ENCODE results near the gene STK35. TPM values are rescaled to one million over a fixed set of nuclear protein-coding genes. Genes with fewer than 3 reads are reported as not detected.
A peak's percentile ranks its signal among the peaks of the same experiment; 100 is the strongest.

Gene STK35
- total RNA-seq: 10 to 100 TPM; 14.9 to 16.2 TPM

DNA sequence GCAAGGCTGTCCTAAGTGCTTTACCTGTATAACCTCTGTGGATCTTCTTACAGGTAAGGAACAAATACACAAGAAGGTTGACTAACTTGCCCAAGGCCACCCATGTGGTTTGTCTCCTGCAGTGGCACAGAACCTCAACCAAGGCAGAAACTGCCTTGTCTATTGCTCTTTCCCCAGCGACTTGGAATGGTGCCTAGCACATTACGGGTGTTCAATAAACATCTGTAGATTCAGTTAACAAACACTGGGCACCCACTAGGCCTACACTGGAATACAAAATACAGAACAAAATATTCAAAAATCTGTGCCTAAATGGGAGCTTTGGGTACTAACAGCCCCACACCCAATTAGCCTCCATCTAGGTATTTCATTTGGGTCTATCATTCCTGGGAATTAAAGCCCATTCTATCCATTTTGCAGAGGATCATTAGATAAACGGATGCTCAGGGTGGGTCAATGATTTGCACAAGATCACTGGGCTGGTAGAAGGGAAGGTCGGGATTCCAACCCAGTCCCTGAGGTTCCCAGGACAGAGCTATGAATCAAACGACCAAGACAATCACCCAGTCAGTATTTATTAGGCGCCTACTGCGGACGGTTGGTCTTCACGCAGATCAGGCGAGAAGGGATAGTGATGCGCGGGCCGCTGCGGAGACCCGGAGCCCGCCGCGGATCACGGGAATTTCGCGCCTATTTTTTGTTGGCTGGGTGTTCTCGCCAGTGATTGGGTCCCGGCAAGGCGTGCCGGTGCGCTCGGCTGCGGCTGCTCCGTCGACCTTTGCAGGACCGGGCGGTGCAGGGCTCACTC is at the start of gene STK35:
Gene STK35 (plus strand): TSS at position 771 of the 808 bp plus-strand sequence. CDS start 55 bp downstream, outside the sequence.
- POLR2A ChIA-PET: interaction anchor here (0.6 to 0.8 kb wide), 2 partner anchors 13 to 20 kb away, joined by 3 read pairs; no protein-coding TSS in a partner anchor
- Mint-ChIP-seq H3K9me3 (ENCODE audit: insufficient read depth) (no peaks in the 10 kb centered on the region), H3K36me3 (ENCODE audit: low read depth) (peaks cover 25% of the 10 kb centered on the region), H3K27ac (peak within 1 kb of the TSS; percentile 100), H3K27me3 (ENCODE audit: low read depth) (peaks cover 3% of the 10 kb centered on the region), H3K4me3 (peak within 1 kb of the TSS; percentile 88), H3K4me1 (ENCODE audit: low read depth) (peaks cover 35% of the 10 kb centered on the region)
- DNase-seq (peak; percentile 71), ATAC-seq (no peak)
- CTCF ChIA-PET: interaction anchor here (1.0 to 2.6 kb wide), 5 partner anchors 9 to 421 kb away, joined by 3 to 10 read pairs (median 4); no protein-coding TSS in a partner anchor

DNA sequence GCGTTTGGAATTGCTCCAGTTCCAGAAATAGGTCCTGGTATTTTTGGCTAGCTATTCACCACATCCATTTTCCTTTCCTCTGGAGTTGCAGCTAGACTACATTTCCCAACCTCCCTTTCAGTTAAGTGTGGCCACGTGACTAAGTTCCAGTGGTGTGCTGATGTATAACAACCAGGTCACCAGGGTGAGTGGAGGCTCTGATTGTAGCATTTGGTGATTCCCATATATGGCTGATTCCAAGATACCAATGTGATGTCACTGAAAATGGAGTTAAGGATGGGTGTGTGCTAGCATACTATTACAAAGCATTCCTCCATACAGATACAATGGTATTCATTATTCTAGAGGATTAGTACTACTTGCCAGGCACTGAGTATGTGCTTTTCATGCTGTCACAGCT is 49.7 kb upstream of the STK35 start:
- DNase-seq (no peak), ATAC-seq (no peak)
- H3K27me3 Mint-ChIP-seq (ENCODE audit: low read depth): peaks cover 18% of the 10 kb centered on the region
- no peaks in the 10 kb centered on the region for H3K9me3 Mint-ChIP-seq (ENCODE audit: insufficient read depth)
- H3K27ac Mint-ChIP-seq: no peak overlapping the region
- no peak overlapping the region for H3K4me3 Mint-ChIP-seq
- H3K36me3 Mint-ChIP-seq (ENCODE audit: low read depth): no peaks in the 10 kb centered on the region
- POLR2A ChIA-PET: no interaction called here
- CTCF ChIA-PET: no interaction called here
- no peaks in the 10 kb centered on the region for H3K4me1 Mint-ChIP-seq (ENCODE audit: low read depth)

DNA sequence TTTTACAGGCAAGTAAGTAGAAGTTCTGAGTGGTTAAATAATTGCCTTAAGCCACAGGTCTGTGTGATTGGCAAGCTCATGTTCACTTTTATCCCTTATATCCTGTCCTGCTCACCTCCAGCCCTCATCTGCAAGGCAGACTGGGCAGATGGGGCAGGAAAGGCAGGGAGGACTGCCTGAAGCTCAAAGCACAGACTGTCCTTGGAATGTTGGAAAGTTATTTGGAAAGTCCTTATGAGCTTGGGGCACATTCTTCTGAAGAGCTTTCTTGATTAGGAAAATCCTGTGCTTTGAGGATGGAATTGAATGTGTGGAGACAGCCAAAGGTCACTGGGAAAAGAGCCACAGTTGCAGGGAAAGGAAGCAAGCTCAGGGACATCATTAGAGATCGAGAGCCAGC is 48.9 kb upstream of the STK35 start:
- ChIA-PET POLR2A (no interaction called here), CTCF (no interaction called here)
- Mint-ChIP-seq H3K4me1 (ENCODE audit: low read depth) (no peaks in the 10 kb centered on the region), H3K27me3 (ENCODE audit: low read depth) (peaks cover 17% of the 10 kb centered on the region), H3K9me3 (ENCODE audit: insufficient read depth) (no peaks in the 10 kb centered on the region), H3K4me3 (no peak overlapping the region), H3K36me3 (ENCODE audit: low read depth) (no peaks in the 10 kb centered on the region), H3K27ac (no peak overlapping the region)
- DNase-seq: no peak
- ATAC-seq: no peak

DNA sequence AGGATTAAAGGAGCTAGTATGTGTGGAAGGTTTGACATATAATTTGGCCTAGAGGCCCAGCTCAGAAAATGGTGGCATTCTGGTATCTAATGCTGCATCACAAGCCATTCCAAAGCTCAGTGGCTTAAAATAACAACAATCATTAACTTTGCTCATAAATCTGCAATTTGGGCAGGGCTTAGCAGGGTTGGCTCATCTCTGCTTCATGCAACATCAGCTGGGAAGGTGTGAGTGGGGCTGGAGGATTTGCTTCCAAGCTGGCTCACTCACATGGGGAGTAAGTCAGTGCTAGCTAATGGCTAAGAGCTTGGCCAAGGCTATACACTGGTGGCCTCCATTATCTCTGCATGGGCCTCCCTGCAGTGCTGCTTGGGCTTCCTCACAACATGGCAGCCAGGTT is 48.0 kb upstream of the STK35 start:
- no peaks in the 10 kb centered on the region for H3K9me3 Mint-ChIP-seq (ENCODE audit: insufficient read depth)
- CTCF ChIA-PET: no interaction called here
- H3K4me3 Mint-ChIP-seq: no peak overlapping the region
- DNase-seq (no peak), ATAC-seq (no peak)
- no peaks in the 10 kb centered on the region for H3K36me3 Mint-ChIP-seq (ENCODE audit: low read depth)
- POLR2A ChIA-PET: no interaction called here
- no peaks in the 10 kb centered on the region for H3K4me1 Mint-ChIP-seq (ENCODE audit: low read depth)
- no peak overlapping the region for H3K27ac Mint-ChIP-seq
- H3K27me3 Mint-ChIP-seq (ENCODE audit: low read depth): peaks cover 17% of the 10 kb centered on the region

DNA sequence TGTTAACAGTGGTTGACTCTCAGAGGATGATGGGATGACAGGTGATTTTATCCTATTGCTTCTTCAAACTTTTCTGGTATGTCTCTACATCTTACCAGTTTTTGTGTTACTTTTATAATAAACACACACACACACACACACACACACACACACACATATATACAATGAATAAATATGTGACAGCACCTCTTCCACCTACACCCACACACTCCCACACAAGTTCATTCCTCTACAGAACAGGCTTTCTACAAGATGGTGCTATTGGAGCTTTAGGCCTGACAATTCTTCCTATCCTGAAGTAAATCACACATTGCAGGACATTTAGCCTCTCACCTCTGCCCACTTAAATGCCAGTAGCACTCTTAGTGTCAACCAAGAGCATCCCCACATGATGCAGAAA is 46.7 kb upstream of the STK35 start:
- no peak overlapping the region for H3K27ac Mint-ChIP-seq
- POLR2A ChIA-PET: no interaction called here
- H3K4me3 Mint-ChIP-seq: no peak overlapping the region
- no peak for ATAC-seq
- H3K36me3 Mint-ChIP-seq (ENCODE audit: low read depth): no peaks in the 10 kb centered on the region
- H3K9me3 Mint-ChIP-seq (ENCODE audit: insufficient read depth): no peaks in the 10 kb centered on the region
- H3K4me1 Mint-ChIP-seq (ENCODE audit: low read depth): no peaks in the 10 kb centered on the region
- CTCF ChIA-PET: no interaction called here
- H3K27me3 Mint-ChIP-seq (ENCODE audit: low read depth): peaks cover 20% of the 10 kb centered on the region
- no peak for DNase-seq

DNA sequence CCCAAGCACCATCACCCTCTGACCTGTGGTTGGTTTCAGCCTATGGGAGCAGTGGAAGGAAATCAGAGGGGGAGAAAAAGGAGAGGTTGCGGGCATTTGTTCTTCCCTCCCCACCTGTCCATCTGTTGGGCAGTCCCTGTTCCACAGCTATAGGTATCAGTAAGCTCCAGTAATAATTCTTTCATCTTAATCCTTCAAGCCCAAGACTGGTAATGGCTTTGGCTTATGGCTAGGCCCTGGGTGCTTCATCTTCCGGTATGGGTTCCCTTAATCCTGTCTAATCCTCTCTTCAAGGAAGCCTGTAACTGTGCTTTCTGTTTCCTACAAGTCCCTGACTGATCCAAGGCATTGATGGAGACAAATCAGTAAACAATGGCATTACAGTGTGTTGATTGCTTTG is 42.2 kb upstream of the STK35 start:
- Mint-ChIP-seq H3K4me1 (ENCODE audit: low read depth) (no peaks in the 10 kb centered on the region), H3K27ac (no peak overlapping the region), H3K4me3 (no peak overlapping the region), H3K27me3 (ENCODE audit: low read depth) (peaks cover 10% of the 10 kb centered on the region), H3K36me3 (ENCODE audit: low read depth) (no peaks in the 10 kb centered on the region), H3K9me3 (ENCODE audit: insufficient read depth) (no peaks in the 10 kb centered on the region)
- ChIA-PET CTCF (no interaction called here), POLR2A (no interaction called here)
- ATAC-seq (no peak), DNase-seq (no peak)

DNA sequence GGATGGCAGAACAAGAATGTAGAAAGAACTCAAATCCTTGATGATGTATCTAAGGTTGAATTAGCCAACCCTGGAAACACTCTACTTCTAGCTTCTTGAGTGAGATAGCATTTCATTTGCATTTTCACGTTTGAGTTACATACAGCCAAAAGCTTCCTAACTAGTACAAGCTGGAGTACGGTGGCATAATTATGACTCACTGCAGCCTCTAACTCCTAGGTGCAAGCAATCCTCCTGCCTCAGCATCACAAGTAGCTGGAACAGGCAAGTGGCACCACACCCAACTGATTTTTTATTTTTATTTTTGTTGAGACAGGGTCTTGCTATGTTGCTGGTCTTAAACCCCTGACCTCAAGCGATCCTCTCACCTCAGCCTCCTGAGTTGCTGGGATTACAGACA is 36.5 kb upstream of the STK35 start:
- H3K27ac Mint-ChIP-seq: no peak overlapping the region
- H3K4me3 Mint-ChIP-seq: no peak overlapping the region
- ChIA-PET POLR2A (no interaction called here), CTCF (no interaction called here)
- no peaks in the 10 kb centered on the region for H3K36me3 Mint-ChIP-seq (ENCODE audit: low read depth)
- H3K9me3 Mint-ChIP-seq (ENCODE audit: insufficient read depth): no peaks in the 10 kb centered on the region
- no peak for ATAC-seq
- H3K27me3 Mint-ChIP-seq (ENCODE audit: low read depth): peaks cover 11% of the 10 kb centered on the region
- no peaks in the 10 kb centered on the region for H3K4me1 Mint-ChIP-seq (ENCODE audit: low read depth)
- no peak for DNase-seq

DNA sequence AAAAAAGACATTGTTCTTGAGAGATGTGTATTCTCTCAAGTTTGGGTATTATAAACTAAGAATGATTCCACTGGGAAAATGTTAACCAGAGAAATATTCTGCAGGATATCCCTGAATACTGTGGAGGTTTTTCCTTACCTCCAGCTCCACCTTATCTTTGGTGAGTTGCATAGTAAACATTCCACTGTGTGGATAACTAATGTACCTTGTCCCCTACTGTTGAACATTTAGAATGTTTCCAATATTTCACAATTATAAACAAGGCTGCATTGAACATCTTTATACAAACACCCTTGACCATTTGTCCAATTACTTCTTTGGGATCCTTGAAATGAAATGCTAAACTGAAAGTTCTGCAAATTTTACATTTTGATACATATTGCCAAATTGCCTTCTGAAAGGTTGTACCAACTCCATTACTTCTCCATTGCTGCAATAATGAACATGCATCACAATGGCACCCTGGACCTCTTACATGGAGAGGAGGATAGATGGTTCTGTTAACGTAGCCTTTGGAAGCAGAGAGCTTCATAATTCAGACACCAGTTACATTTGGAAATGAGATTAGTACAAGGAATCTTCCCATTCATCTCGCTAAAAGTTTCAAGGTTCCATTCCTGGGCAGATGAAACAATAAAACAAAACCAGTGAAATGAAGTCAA is 35.0 kb upstream of the STK35 start:
- H3K27me3 Mint-ChIP-seq (ENCODE audit: low read depth): peaks cover 11% of the 10 kb centered on the region
- ChIA-PET CTCF (no interaction called here), POLR2A (no interaction called here)
- no peaks in the 10 kb centered on the region for H3K36me3 Mint-ChIP-seq (ENCODE audit: low read depth)
- ATAC-seq (no peak), DNase-seq (no peak)
- H3K4me3 Mint-ChIP-seq: no peak overlapping the region
- H3K9me3 Mint-ChIP-seq (ENCODE audit: insufficient read depth): no peaks in the 10 kb centered on the region
- no peak overlapping the region for H3K27ac Mint-ChIP-seq
- no peaks in the 10 kb centered on the region for H3K4me1 Mint-ChIP-seq (ENCODE audit: low read depth)

DNA sequence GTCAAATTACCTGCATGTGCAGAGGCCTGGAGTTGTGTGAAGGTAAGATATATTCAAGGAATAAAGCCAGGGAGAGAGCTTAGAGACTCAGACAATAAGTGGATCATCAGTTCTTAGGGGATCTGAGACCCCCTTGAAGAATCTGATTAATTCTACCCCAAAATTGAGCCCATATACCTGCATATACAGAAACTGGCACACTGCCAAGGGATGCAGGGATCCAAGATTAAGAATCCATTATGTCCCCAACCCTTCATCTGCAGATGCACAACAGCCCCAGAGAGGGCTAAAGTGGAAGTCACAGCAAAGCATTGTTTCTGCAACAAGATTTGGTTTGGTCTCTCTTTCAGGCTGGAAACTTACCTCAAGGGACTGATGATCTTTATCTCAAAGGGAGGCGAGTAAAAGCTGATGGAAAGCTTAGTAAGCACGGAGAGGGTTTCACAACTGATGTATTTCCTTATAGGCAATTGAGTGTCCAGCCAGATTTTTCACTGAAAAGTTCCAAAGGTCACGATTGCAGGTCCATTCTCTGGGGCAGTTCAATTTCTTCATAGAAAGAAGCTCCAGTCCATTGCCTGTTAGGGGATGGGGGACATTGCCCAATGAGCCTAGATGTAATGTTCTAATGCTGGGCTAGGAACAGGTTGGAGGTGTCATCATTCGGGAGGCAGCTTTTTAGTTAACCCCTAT is 20.9 kb upstream of the STK35 start:
- POLR2A ChIA-PET: interaction anchor here (0.6 kb wide), 1 partner anchor 21 kb away, joined by 3 read pairs; the partner anchor contains the start of gene STK35
- peaks cover 27% of the 10 kb centered on the region for H3K27me3 Mint-ChIP-seq (ENCODE audit: low read depth)
- DNase-seq (no peak), ATAC-seq (no peak)
- H3K4me1 Mint-ChIP-seq (ENCODE audit: low read depth): no peaks in the 10 kb centered on the region
- CTCF ChIA-PET: no interaction called here
- H3K27ac Mint-ChIP-seq: no peak overlapping the region
- no peaks in the 10 kb centered on the region for H3K9me3 Mint-ChIP-seq (ENCODE audit: insufficient read depth)
- no peak overlapping the region for H3K4me3 Mint-ChIP-seq
- H3K36me3 Mint-ChIP-seq (ENCODE audit: low read depth): no peaks in the 10 kb centered on the region

DNA sequence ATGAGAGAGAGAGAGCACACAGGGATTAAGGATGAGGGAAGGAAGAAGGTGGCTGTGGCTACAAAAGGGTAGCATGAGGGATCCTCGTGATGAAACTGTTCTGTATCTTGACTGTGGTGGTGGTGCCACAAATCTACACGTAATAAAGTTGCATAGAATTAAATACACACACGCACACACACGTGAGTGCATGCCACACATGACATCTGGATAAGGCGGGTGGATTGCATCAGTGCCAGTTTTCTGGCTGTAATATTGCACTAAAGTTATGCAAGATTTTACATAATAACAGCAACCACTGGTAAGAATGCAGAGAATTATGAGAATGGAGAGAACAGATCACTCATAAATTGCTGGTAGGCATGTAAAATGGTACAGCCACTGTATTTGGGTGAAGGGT is 16.9 kb upstream of the STK35 start:
- ATAC-seq (no peak), DNase-seq (no peak)
- H3K27ac Mint-ChIP-seq: no peak overlapping the region
- no peaks in the 10 kb centered on the region for H3K36me3 Mint-ChIP-seq (ENCODE audit: low read depth)
- ChIA-PET CTCF (no interaction called here), POLR2A (no interaction called here)
- H3K27me3 Mint-ChIP-seq (ENCODE audit: low read depth): peaks cover 33% of the 10 kb centered on the region
- no peaks in the 10 kb centered on the region for H3K9me3 Mint-ChIP-seq (ENCODE audit: insufficient read depth)
- H3K4me1 Mint-ChIP-seq (ENCODE audit: low read depth): no peaks in the 10 kb centered on the region
- no peak overlapping the region for H3K4me3 Mint-ChIP-seq

DNA sequence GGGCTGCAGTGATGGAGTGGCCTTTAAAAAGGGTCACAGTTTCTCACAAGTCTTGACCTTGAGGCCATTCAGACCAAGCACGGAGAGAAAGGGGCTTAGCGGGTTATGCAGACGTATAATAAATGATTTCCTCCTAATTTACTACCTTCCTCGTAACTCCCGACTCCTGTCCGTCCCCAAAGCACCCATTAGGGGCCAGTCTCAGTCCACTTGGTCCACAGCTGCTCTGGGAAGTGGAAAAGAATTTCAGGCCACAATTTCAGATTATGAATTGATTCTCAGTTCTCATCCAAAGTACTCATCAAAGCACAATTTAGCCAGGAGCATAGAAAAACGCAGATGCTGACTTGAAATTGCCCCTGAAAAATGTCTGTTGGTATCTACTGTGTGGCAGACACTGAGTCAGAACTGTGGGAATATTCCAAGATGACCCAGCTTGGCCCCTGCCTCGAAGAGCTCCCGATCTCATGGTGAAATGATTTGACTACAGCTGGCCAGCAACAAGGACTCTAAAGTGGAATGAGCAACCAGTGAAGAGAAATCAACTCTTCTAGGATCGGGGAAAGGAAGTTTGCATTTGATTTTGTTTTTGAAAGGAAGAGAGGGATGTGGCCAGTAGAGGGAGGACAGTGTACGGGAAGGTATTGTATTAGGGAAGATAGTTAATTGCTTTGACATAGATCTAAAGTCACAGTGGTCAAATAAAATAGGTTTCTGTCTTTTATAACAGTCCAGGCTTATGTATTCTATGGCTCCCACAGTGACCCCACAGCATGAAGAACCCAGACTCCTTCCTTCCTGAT is 15.2 kb upstream of the STK35 start:
- POLR2A ChIA-PET: no interaction called here
- Mint-ChIP-seq H3K9me3 (ENCODE audit: insufficient read depth) (no peaks in the 10 kb centered on the region), H3K4me1 (ENCODE audit: low read depth) (no peaks in the 10 kb centered on the region), H3K27me3 (ENCODE audit: low read depth) (peaks cover 35% of the 10 kb centered on the region), H3K4me3 (no peak overlapping the region), H3K27ac (no peak overlapping the region), H3K36me3 (ENCODE audit: low read depth) (no peaks in the 10 kb centered on the region)
- ATAC-seq (no peak), DNase-seq (no peak)
- CTCF ChIA-PET: no interaction called here

DNA sequence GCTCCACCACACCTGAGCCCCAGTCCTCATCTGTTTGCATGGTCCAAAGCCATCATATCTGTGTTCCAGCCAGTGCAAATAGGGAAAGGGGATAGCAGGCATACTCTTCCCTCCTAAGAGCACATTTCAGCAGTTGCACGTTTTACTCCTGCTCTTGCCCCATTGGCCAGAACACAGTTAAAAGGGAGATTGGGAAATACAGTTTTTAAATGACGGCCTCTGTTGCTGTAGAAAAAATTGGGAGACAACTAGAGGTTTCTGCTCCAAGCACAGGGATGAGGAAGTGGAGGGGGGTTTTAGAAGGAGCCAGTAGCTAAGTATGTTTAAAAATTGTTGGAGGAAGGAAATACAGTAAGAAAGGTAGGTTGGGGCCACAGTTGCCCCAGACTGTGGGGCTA is 14.6 kb upstream of the STK35 start:
- no peak overlapping the region for H3K27ac Mint-ChIP-seq
- ChIA-PET CTCF (no interaction called here), POLR2A (no interaction called here)
- H3K36me3 Mint-ChIP-seq (ENCODE audit: low read depth): no peaks in the 10 kb centered on the region
- ATAC-seq: no peak
- no peak overlapping the region for H3K4me3 Mint-ChIP-seq
- H3K4me1 Mint-ChIP-seq (ENCODE audit: low read depth): no peaks in the 10 kb centered on the region
- H3K9me3 Mint-ChIP-seq (ENCODE audit: insufficient read depth): no peaks in the 10 kb centered on the region
- DNase-seq: no peak
- peaks cover 32% of the 10 kb centered on the region for H3K27me3 Mint-ChIP-seq (ENCODE audit: low read depth)
